ENCODE data around the gene SLC9A3.

SLC9A3 gene

DNA sequence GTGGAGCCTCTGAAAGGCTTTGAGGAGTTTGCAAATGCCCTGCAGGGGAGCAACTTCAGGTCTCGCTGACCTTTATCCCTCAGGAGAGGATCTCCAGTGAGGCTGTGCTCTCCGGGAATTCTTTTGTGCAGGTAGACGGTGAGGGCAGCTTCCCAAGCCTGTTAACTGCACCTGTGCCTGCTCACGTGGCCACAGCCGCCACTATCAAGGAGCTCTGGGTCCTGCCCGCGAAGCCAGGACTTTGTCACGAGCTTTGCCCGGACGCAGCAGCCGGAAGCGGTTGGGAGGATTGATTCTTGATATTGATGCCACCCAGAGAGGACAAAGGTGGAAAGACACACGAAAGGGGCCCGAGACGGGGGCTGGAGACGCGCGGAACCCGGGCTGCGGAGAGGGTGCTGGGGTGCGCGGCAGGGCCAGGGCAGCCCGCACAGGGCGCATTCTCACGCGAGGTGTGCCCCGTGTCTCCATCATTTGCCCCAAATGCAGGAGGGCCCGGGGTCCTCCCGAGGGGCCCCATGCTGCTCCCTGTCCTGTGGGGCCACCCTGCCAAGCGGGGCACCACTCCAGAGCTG, 18.2 kb downstream of the SLC9A3 start:
- DNase-seq (ENCODE audit: low spot score): no peak

DNA sequence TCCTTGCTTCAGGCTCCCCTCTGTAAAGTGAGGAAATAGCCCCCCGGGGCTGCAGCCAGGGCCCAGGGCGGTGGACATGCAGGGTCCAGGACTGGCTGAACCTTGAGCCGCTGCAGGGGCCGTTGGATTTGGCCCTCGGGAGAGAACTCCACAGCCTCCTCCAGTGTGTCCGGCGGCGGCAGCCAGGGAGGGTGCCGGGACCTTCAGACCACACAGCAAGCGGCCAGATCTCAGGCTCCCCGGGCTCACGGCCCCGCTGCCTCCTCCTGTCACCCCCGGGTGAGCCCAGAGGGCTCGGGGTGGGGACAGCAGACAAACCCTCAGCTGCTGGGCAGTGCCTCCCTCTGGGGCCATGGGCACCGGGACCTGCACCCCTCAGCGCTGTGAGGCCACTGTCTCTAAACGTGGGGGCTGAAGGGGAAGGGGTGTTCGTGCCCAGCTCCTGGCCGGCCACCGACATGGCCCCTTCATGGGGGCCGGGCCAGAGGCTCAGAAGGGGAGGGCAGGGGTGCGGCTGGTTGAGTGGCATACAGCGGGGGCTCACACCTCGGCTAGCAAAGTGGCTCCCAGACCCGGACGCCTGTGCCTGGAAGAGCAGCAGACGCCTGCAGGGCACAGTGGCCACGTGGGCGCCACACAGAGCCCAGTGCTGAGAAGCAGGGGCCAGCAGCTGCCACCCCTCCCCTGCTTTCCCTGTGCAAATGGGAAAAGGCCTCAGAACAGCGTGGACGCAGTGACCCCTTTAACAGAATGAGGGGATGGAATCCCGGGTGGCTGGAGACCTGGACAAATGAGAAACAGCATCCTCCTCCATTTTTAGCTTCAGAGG, 19.7 kb downstream of the SLC9A3 start:
- DNase-seq (ENCODE audit: low spot score): no peak

DNA sequence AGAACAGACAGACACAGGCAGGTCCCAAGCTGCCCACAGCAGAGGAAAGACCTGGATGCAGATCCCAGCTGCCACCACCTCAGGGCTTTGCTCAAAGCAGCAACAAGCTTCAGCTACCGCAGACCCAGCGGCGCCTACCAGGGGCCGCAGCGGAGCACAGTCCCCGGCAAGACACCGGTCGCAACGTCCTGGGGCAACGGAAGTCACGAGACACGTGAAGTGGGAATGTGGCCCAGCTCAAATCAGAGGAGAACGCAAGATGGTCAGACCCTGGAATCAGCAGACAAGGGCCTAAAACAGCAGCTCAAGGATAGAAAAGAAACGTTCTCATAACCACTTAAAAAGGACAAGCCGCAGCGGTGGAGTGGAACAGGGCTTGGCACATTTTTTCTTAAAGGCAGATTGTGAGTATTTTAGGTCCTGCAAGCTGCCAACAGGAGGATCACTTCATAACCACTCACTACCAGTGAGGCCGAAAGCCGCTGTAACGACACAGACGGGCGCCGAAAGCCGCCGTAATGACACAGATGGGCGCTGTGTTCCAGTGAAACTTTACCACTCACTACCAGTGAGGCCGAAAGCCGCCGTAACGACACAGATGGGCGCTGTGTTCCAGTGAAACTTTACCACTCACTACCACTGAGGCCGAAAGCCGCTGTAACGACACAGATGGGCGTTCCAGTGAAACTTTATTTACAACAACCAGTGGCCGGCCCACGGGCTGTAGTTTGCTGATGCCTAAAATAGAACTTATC, 21.7 kb downstream of the SLC9A3 start:
- DNase-seq (ENCODE audit: low spot score): no peak

DNA sequence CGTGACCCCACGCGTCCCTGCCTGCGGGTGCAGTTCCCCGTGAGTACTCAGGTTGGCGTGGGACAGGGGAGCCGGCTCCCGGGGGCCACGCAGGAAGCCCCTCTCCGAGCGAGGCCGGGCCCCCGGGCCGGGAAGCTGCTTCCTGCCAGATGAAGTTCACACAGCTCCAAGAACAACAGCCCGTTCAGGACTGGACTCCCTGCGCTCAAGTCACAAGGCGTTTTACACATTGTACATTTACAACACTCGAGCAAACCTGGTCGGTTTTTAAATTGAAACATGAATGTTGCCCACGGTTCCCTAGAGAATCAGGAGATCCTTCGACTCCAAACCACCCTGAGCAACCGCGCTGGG, 22.4 kb downstream of the SLC9A3 start:
- no peak for DNase-seq (ENCODE audit: low spot score)

DNA sequence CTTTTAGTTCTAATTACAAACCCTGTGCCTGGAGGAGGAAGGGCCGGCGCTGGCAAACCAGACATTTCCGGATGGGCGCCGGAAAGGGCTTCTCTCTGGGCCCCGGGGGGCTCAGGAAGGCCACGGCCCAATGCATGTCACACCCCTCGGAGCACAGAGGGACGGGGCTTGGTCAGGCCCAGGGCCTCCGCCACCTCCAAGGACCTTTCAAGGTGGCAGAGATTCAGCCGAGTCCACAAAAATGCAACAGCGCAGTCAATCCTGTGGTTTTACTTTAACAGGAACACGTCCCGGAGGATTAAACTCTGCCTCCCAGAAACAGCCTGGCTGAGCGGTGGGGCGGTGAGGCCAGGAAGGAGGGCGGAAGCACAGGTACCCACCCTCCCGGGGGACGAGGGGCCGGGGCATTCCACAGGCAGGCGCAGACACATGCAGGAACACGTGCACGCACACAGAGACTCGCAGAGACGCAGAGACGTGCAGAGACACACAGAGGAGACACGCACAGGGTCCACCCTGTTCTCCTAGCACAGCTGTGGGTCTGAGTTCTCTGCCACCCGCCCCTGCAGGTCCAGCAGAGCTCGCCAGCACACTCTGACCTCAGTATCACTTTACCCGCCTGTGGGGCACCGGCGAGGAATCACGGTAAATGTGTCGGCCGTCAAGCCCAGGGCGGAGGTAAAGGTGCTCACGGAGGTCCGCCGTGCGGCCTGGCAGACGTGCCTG, 23.0 kb downstream of the SLC9A3 start:
- no peak for DNase-seq (ENCODE audit: low spot score)

DNA sequence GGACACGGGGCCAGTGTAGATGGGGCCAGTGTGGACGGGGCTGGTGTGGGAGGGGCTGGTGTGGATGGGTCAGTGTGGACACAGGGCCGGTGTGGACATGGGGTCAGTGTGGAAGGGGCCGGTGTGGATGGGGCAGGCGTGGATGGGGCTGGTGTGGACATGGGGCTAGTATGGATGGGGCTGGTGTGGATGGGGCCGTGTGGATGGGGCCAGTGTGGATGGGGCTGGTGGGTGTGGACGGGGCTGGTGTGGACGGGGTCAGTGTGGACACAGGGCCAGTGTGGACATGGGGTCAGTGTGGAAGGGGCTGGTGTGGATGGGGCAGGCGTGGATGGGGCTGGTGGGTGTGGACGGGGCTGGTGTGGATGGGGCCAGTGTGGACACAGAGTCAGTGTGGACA, 23.8 kb downstream of the SLC9A3 start:
- no peak for DNase-seq (ENCODE audit: low spot score)

DNA sequence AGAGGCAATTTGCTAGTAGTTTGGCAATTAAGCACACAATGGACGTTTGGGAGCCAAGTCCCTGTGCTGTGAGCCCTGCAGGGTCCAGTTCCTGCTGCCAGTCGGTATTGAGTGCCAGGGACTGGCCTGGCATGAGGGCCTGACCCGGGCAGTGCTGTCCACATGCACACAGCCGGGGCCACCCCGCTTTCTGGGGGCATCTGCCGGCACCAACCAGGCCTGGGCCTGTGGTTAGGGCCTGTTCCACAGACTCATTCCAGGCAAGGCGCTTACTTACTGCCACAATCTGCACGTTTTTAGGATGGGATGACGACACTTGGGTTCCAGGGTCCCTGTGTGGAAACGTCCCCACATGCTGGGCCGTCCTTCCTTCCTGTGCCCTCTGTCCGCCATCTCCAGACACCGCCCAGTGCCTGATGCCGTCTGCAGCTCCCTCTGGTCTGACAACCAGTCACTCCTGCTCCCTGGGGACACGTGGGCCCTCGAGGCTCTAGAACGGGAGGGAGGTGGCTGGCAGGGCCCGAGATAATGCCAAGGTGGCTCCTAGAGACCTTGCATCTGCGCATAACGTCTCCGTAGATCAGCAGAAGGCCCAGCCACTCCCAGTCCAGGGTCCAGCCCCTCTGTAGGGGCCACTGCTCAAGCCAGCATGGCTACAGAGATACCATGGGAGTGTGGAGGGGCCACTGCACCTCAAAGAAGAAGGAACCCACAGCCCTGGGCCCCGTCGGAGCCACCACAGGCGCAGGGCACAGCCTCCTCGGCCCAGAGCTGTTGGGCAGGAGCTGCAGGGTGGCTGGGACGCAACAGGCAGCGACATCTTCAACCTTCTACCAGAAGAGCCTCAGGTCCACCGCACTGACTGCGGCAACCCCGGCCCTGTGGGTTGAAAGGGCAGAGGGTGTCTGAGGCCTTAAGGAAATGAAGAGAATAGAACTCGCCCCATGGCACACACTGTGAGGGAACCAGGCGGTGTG, 24.7 kb downstream of the SLC9A3 start:
- no peak for DNase-seq (ENCODE audit: low spot score)

DNA sequence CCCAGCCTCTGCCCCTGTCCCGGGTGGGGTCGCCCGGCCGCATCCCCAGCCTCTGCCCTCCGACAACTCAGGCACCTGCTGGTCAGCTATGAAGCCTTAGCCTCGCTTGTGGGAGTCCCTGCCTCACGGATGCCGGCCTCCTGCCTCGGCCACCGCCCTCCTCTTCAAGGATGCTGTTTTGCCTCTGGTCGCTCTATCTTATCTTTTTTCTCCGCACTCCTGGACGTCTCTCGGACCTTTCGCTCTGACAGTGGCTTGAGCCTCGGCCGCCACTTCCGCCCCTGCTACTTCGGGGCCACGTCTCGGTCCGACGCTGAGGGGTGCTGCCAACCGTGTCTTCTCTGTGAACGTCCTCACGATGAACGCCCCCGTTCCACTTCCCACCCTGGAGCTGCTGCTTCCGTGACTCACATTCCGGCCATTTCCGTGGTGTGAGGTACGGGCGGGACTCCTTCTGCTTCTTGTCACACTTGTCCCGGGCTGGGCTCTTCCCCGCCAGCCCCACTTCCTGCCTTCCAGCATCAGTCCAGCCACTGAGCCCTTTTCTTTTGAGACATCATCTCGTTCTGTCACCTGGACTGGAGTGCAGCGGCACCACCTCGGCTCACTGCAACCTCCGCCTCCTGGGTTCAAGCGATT, 26.3 kb downstream of the SLC9A3 start:
- DNase-seq (ENCODE audit: low spot score): no peak

DNA sequence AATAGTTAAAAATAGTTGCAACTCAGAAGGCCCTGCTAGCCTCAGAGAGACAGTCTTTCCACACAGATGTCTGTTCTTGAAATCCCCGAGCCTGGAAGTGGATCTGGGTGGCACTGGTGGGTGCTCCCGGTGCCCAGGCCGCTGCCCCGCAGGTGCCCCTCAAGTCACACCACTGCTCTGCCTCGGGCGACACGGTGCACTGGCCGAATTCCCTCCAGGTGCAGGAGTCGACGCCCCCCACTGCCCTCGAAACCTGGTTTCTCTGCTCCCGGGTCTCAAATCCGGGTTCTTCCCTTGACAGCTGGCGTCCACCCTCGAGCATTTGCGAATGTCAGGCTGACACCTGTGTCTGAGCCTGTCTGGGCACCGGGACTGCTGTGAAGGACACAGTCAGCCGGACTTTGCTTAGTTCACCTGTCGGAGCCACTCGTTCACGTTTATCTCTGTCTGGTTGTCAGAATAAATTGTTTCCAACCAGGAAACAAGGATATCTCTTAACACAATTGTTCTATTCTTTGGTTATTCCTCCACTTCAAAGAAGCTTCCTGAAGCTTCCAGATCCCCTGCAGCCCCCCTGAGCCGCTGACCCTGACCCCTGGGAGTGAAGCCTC, 27.1 kb downstream of the SLC9A3 start:
- no peak for DNase-seq (ENCODE audit: low spot score)

DNA sequence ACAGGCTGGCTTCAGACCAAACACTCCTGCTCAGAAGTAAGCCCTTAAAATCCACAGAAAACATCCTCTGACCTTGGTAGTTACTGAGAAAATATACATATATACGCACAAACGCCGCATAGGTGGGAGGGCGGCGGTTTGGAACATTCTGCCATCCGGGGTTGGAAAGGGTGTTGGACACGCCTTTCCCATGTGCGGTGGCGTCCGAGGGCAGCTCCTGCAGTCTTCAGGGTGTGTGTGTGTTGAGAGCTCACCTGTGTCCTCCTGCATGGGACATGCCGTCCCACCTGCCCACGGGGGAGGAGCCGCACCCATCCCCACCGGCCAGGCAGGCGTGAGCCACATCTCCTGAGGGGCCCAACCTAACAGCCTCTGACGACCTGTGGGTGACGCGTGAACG, 28.2 kb downstream of the SLC9A3 start:
- no peak for DNase-seq (ENCODE audit: low spot score)

DNA sequence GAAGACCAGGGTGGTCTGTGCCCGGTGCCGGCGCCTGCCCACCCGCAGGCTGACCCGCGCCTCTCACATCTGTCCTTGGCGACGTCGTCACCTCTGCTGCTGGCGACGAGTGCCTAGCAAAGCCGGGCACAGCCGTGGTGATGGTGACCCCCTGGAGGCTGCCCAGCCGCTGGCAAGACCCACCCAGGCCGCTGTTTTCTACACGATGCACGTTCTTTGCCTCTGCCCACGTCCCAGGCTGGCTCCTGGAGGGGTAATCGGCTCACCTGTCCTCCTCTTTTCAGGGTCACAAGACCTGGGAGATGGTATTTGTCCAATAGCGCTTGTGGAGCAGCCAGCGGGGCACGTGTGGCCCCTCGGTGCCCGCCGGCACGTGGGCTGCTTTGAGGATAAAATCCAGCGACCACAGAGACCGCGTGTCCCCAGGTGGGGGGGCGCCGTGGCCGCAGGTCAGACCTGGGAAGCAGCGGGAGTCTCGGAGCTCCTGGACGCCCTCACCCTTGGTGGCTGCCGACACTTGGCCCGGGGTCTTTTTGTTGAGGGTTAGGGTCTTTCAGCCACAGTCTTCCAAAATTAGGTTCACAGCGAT, 29.5 kb downstream of the SLC9A3 start:
- DNase-seq (ENCODE audit: low spot score): no peak

DNA sequence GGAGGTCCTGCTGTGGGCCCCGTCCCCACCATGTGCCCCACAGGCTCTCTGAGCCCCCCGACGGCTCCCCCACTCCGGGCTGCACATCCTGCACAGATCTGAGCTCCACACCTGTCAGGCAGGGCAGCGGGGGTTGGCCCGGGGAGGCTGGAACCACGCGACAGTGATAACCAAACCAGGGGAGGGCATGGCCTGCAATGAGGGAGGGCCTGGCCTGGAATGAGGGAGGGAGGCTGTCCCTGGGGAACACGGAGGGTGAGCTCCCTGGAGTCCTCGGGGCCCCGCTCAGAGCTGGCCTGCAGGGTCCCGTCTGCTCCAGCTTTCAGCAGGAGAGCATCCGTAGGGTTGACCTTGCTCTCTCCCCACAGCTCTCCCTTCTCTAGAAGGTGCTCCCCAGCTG, 30.5 kb downstream of the SLC9A3 start:
- no peak for DNase-seq (ENCODE audit: low spot score)

DNA sequence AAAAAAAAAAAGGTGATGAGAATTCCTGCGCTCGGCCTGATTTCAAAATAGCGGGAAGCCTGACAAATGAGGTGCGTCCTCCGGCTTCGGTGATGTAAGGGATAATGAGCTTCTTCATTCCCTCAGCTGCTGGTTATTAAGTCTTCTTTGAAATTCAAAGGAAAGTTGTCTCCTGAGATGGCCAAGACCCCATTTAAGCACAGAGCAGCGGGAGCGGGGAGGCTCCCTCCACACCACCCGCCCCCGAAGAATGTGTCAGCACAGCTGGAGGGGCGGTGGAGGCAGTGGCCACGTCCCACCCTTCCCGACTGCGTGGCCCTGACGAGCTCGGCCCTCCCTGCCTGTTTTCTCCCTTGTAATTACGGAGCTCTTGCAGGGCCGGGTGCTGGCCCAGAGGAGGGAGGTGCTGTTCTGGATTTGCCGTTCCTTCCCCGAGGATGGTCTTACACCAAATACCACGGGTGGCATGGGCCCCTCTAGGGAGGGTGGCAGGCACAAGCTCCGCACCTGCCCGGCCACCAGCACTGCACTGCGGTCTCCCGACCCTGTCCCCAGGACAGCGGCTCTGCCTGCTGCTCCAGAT, 31.0 kb downstream of the SLC9A3 start:
- peak; percentile 53 for DNase-seq (ENCODE audit: low spot score)

DNA sequence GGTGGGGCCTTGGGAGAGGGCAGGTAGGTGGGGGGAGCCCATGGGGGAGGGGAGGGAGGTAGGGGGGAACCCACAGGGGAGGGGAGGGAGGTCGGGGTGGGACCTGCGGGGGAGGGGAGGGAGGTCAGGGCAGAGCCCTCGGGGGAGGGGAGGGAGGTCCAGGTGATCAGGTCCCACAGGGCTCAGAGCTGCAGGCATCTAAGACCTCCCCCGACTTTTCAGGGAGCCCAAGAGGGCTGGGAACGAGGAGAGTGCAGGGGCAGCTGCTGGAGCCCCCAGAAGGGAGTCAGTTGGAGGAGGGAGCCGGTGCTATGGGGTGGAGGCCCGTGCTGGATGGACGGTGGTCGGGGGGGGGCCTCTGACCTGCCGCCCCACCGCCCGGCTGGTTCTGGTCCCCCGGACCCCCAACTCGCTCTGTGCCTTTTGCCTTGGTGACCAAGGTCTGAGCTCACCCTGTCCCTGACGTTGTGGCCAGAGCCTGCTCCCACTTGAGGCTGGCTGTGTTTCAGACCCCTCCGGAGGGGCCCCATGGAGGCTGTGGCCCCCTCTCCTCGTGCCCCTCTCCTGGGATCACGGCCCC, 31.8 kb downstream of the SLC9A3 start:
- no peak for DNase-seq (ENCODE audit: low spot score)

DNA sequence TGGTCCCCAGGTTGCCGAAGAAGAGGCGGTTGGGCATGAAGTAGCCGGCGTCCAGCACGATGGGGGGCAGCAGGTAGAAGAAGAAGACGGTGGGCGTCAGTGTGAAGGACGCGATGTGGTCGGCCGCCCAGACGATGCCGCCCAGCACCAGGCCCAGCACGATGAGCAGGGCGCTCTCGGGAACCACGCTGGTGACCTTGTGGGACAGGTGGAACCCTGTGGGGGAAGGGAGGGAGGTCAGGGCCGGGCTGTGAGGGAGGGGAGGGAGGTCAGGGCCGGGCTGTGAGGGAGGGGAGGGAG, 32.4 kb downstream of the SLC9A3 start:
- DNase-seq (ENCODE audit: low spot score): no peak

DNA sequence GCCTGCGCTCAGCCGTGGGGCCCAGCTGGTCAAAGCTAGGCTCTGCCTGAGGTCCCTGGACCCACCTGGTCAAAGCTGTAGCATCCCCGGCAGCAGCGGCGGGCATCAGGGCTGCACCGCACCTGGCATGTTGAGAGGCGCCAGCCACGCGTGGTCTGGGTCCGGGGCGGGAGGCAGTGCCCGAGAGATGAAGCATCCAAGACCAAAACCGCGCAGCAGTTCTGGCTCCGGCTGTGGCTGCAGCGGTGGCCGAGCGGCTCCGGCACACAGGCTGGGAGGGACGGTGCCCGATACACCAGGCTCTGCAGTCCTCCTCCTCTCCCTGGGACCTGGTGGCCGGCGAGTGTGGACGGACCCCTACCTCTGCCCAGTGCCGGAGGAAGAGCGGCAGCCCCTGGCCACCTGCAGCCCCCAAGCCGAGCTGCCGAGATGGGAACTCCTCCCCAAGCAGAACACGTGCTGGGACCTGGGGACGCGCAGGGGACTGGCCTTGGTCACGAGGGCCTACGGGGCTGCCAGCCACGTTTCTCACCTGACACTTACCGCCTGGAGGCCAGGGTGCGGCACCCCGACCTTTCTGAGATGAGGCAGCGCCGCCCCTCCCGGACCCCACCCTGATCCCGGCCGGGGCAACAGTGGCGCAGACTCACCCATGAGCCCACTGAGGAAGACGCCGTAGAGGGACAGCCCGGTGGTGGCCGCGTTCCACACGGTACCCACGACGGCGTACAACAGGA, 33.0 kb downstream of the SLC9A3 start:
- no peak for DNase-seq (ENCODE audit: low spot score)

DNA sequence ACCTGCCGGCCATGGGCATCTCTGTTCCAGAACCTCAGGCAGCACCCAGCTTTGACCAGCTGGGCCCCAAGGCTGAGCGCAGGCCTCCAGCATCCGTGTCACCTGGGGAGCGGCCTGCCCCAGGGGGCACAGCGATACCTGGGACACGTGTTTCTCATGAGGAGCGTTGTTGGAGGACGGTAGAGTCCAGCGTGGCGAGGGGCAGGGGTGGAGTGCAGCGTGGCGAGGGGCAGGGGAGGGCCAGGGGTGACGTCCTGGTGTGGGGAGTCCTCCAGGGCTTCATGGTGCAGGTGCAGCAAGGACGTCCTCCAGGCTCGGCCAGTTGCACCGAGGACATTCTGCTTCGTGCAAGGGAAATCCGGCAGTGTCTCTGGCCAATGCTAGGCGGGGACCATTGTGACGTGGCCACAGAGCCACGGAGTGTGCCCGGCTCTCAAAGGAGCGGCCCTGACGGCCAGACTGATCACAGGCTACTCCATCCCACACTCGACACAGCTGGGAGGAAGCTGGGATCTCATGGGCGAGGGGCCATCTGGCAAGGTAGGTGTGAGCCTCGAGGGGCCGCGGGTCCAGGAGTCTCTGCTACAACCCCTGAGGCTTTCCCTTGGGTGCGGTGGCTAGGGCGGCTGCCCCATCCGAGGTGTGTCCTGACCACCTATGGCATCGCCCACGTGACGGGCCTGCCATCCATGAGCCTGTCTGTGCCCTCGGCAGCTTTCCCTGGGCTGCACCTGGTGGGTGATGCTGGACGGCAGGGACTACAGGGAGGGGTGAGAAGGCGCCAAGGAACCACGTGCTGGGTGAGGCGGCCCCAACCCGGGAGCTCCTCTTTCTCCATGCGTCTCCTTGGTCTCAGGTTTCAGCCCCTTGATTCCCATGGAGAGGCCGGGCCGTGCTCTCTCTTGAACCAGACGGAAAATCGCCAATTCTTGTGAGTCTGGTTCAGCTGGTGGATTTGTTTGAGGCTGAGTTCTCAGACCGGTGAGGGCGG, 33.8 kb downstream of the SLC9A3 start:
- DNase-seq (ENCODE audit: low spot score): no peak

DNA sequence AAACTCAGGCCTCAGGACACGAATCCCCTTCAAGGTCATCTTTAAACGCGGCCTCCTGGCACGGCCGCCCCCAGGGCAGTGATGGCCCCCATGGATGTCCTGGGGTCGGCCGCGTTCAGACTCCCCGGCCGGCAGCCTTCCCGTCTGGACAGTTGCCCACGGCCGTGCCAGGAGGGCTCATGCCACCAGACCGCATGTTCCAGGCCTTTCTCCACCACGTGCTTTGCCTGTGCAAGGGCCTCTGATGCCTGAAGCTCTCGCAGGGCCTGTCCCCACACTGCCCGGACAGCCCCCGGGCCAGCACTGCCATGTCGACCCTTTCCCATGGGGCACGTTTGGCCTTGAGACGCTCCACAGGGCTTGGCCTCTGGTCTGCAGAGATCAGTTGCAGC, 34.6 kb downstream of the SLC9A3 start:
- no peak for DNase-seq (ENCODE audit: low spot score)

All from AG08396 (cell line).